B cell (primary cell): Measurements from ENCODE around the gene PRSS38. TPM values are rescaled to one million over a fixed set of nuclear protein-coding genes. Genes with fewer than 3 reads are reported as not detected.

Experiments used
- ATAC-seq: fragments of 200-7000 bp; cut with Tn5 transposase; one replicate; pipeline ENCODE4 v1.10.0; 2021; ENCODE audit warnings: low read depth, mild to moderate bottlenecking, moderate number of reproducible peaks, moderate library complexity
- CTCF ChIA-PET: fragments of 350-600 bp; sonication (Branson Sonifier 250); formaldehyde crosslinking; loops from one replicate; lab custom pipeline; 2021; ENCODE audit warnings: antibody characterized with exemption, inconsistent platforms; lab: Charles Lee
- POLR2A ChIA-PET: fragments of 350-600 bp; sonication (Branson Sonifier 250); formaldehyde crosslinking; loops from one replicate; lab custom pipeline; 2021; ENCODE audit warnings: antibody characterized with exemption; lab: Charles Lee
- DNase-seq: peaks from one replicate; pipeline ENCODE4 v3.0.0; 2013
- H2AFZ ChIP-seq: 2 replicates; pipeline ENCODE4 v1.6.1; 2012; ENCODE audit warnings: mild to moderate bottlenecking, low read depth, low read length; ENCODE audit not compliant: insufficient read depth, poor library complexity, severe bottlenecking
- H3K27ac ChIP-seq, 2 donors: 1 replicate in 1 of 2; 2 replicates in 1 of 2; pipeline ENCODE4 v1.5.1; 2012 to 2013; ENCODE audit warnings: low read length in 2 of 2, mild to moderate bottlenecking in 2 of 2, moderate library complexity in 1 of 2
- H3K27me3 ChIP-seq, 4 experiments: fragments of 200-600 bp in 1 of 4; sonication (generic) in 1 of 4; replicated peaks in 1 of 4; 1 replicate in 2 of 4; 2 replicates in 2 of 4; pipeline versions ENCODE4 v1.6.1 to v1.7.0; 2013 to 2016; ENCODE audit warnings: low read length in 3 of 4, mild to moderate bottlenecking in 2 of 4, mixed read lengths in 1 of 4, moderate library complexity in 1 of 4; ENCODE audit not compliant: insufficient read depth in 4 of 4, control insufficient read depth in 3 of 4; ENCODE audit errors: control extremely low read depth in 1 of 4
- H3K36me3 ChIP-seq, 2 experiments: replicated peaks in 1 of 2; 1 replicate in 1 of 2; 2 replicates in 1 of 2; pipeline versions ENCODE4 v1.6.1 to v1.7.1; 2013; ENCODE audit warnings: low read length in 1 of 2; ENCODE audit not compliant: insufficient read depth in 2 of 2, control insufficient read depth in 1 of 2; ENCODE audit errors: control extremely low read depth in 1 of 2, extremely low read depth in 1 of 2
- H3K4me1 ChIP-seq, 2 donors: fragments of 200-600 bp in 1 of 2; sonication (generic) in 1 of 2; 1 replicate in 1 of 2; 2 replicates in 1 of 2; pipeline versions ENCODE4 v1.5.1 to v1.6.1; 2013 to 2017; ENCODE audit warnings: low read length in 2 of 2; ENCODE audit not compliant: control insufficient read depth in 2 of 2, insufficient read depth in 2 of 2
- H3K4me2 ChIP-seq: replicated peaks from 2 replicates; pipeline ENCODE3; 2012; ENCODE audit warnings: mild to moderate bottlenecking, low read depth, low read length; ENCODE audit not compliant: poor library complexity, severe bottlenecking
- H3K4me3 ChIP-seq, 5 experiments: fragments of 200-600 bp in 1 of 5; sonication (generic) in 1 of 5; 1 replicate in 3 of 5; 2 replicates in 2 of 5; pipeline versions ENCODE4 v1.5.1 to v1.7.0; 2011 to 2016; ENCODE audit warnings: low read length in 4 of 5, mild to moderate bottlenecking in 4 of 5, low read depth in 2 of 5, control low read depth in 1 of 5, moderate library complexity in 1 of 5; ENCODE audit not compliant: insufficient read depth in 1 of 5; ENCODE audit errors: control extremely low read depth in 1 of 5, extremely low read depth in 1 of 5
- H3K79me2 ChIP-seq: fragments of 200-600 bp; sonication (generic); one replicate; pipeline ENCODE4 v1.6.0; 2016; ENCODE audit warnings: low read length; ENCODE audit not compliant: control insufficient read depth, insufficient read depth
- H3K9ac ChIP-seq: fragments of 200-600 bp; sonication (generic); 2 replicates; pipeline ENCODE4 v1.6.1; 2017; ENCODE audit warnings: mild to moderate bottlenecking, low read length, moderate library complexity
- H3K9me3 ChIP-seq, 3 donors: one replicate each; pipeline versions ENCODE4 v1.6.1 to v1.7.1; 2013; ENCODE audit warnings: low read length in 2 of 3; ENCODE audit not compliant: control insufficient read depth in 2 of 3, insufficient read depth in 1 of 3; ENCODE audit errors: control extremely low read depth in 1 of 3
- H4K20me1 ChIP-seq: 2 replicates; pipeline ENCODE4 v1.6.0; 2012; ENCODE audit warnings: mild to moderate bottlenecking, low read length; ENCODE audit not compliant: insufficient read depth, control insufficient read depth, poor library complexity, severe bottlenecking
- H3K27ac Mint-ChIP-seq: one replicate; pipeline ENCODE4 v1.8.0; 2021; ENCODE audit warnings: mixed read lengths
- H3K27me3 Mint-ChIP-seq: one replicate; pipeline ENCODE4 v1.8.0; 2021; ENCODE audit warnings: mixed read lengths
- H3K4me1 Mint-ChIP-seq: one replicate; pipeline ENCODE4 v1.8.0; 2021; ENCODE audit warnings: mixed read lengths
- H3K4me3 Mint-ChIP-seq: one replicate; pipeline ENCODE4 v1.8.0; 2021; ENCODE audit warnings: mixed read lengths
- H3K9me3 Mint-ChIP-seq: one replicate; pipeline ENCODE4 v1.8.0; 2022; ENCODE audit warnings: mixed read lengths; ENCODE audit not compliant: insufficient read depth
- EZH2 ChIP-seq: IDR thresholded peaks from 2 replicates; pipeline ENCODE4 v1.6.1; 2012; ENCODE audit warnings: borderline replicate concordance, low read depth, mild to moderate bottlenecking, moderate library complexity, low read length; ENCODE audit not compliant: insufficient read depth, poor library complexity, severe bottlenecking
- WGBS: methylation state at CpG from one replicate; pipeline ENCODE4 v1.1.5; 2013; ENCODE audit warnings: missing lambda C conversion rate; ENCODE audit not compliant: insufficient coverage; 5-methylcytosine and 5-hydroxymethylcytosine counted together
- intact Hi-C: fragments of 100-400 bp; cut with micrococcal nuclease; formaldehyde crosslinking; loops from one replicate; pipeline ENCODE4 v1.10.0; 2022
- polyA plus RNA-seq: library from polyadenylated mRNA; depleted of rRNA; stranded (reverse); fragments of >200 nt; gene quantifications from 2 replicates; pipeline ENCODE4 v1.2.3, GENCODE V29; 2012
- total RNA-seq, 2 donors: library from RNA; stranded (reverse); fragments of 120-200 nt in 1 of 2; gene quantifications; 1 replicate in 1 of 2; 2 replicates in 1 of 2; pipeline versions ENCODE4 v1.2.3 to v1.2.4, GENCODE V29; 2013 to 2022
- TF ChIP-seq, protein P1 (sequence below): fragments of 200-600 bp; IDR thresholded peaks from one replicate; pipeline ENCODE4 v1.8.0; 2022; ENCODE audit warnings: antibody characterized with exemption, mild to moderate bottlenecking

The PRSS38 gene
- total and polyA plus RNA-seq, 2 donors (not counting 1 experiment from before 2014, with no cell fraction given), result not detected

DNA sequence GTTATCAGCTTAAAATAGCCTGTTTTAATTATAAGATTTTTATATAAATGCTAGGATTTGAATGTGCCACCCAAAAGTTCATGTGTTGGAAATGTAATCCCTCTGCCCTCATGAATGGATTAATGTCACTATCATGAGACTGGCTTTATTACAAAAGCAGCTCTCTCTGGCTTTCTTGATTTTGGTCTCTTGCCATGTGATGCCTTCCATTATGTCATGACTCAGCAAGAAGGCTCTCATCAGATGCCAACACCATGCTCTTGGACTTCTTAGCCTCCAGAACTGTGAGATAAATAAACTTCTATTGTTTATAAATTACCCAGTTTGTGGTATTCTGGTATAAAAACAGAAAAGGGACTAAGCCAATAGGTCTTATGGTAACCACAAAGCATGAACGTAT is 6.9 kb upstream of the PRSS38 start:
- Histone ChIP-seq H3K27me3 (peaks cover 0 to 10% (median 3%) of the 10 kb centered on the region in 4 experiments), H3K4me3 (no peak overlapping the region), H4K20me1 (no peaks in the 10 kb centered on the region), H2AFZ (no peak overlapping the region), H3K4me2 (no peak overlapping the region), H3K27ac (no peak overlapping the region), H3K9me3 (peaks cover 1 to 7% (median 4%) of the 10 kb centered on the region in 3 donors), H3K4me1 (no peaks in the 10 kb centered on the region), H3K36me3 (no peaks in the 10 kb centered on the region), H3K9ac (no peak overlapping the region), H3K79me2 (no peaks in the 10 kb centered on the region)
- Mint-ChIP-seq H3K4me3 (no peak overlapping the region), H3K27ac (no peak overlapping the region), H3K4me1 (no peaks in the 10 kb centered on the region), H3K27me3 (peaks cover 51% of the 10 kb centered on the region), H3K9me3 (peaks cover 16% of the 10 kb centered on the region)
- intact Hi-C loops, result no loop called here
- WGBS, result no CpG with 5 or more reads among the region's 1 CpG
- ChIA-PET POLR2A (no interaction called here), CTCF (no interaction called here)
- no peak for ATAC-seq
- no peak for DNase-seq
- TF ChIP-seq EZH2, result no peak
- TF ChIP-seq, protein P1, sequence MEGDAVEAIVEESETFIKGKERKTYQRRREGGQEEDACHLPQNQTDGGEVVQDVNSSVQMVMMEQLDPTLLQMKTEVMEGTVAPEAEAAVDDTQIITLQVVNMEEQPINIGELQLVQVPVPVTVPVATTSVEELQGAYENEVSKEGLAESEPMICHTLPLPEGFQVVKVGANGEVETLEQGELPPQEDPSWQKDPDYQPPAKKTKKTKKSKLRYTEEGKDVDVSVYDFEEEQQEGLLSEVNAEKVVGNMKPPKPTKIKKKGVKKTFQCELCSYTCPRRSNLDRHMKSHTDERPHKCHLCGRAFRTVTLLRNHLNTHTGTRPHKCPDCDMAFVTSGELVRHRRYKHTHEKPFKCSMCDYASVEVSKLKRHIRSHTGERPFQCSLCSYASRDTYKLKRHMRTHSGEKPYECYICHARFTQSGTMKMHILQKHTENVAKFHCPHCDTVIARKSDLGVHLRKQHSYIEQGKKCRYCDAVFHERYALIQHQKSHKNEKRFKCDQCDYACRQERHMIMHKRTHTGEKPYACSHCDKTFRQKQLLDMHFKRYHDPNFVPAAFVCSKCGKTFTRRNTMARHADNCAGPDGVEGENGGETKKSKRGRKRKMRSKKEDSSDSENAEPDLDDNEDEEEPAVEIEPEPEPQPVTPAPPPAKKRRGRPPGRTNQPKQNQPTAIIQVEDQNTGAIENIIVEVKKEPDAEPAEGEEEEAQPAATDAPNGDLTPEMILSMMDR, result no peak

GRCh38 chr1:227809026-227809425 is 6.4 kb upstream of the PRSS38 start:
- H3K4me2 ChIP-seq, result no peak overlapping the region
- DNase-seq (no peak), ATAC-seq (no peak)
- Mint-ChIP-seq H3K27ac (no peak overlapping the region), H3K27me3 (peaks cover 48% of the 10 kb centered on the region), H3K4me3 (no peak overlapping the region), H3K4me1 (no peaks in the 10 kb centered on the region), H3K9me3 (peaks cover 15% of the 10 kb centered on the region)
- no peak overlapping the region for H2AFZ ChIP-seq
- WGBS, result no CpG with 5 or more reads among the region's 2 CpGs
- H3K27me3 ChIP-seq, result peaks cover 0 to 10% (median 3%) of the 10 kb centered on the region in 4 experiments
- no peak overlapping the region for H3K9ac ChIP-seq
- no peaks in the 10 kb centered on the region for H4K20me1 ChIP-seq
- no peaks in the 10 kb centered on the region for H3K79me2 ChIP-seq
- CTCF ChIA-PET, result no interaction called here
- H3K4me1 ChIP-seq, result no peaks in the 10 kb centered on the region
- POLR2A ChIA-PET, result no interaction called here
- TF ChIP-seq, protein P1, result no peak
- TF ChIP-seq EZH2, result no peak
- H3K9me3 ChIP-seq, result peaks cover 1 to 12% (median 8%) of the 10 kb centered on the region in 3 donors
- intact Hi-C loops, result no loop called here
- H3K27ac ChIP-seq, result no peak overlapping the region
- no peaks in the 10 kb centered on the region for H3K36me3 ChIP-seq
- H3K4me3 ChIP-seq, result no peak overlapping the region
